Diencephalon (tissue), 1 donor: ENCODE measurements around the gene IFNA13. TPM values are rescaled to one million over a fixed set of nuclear protein-coding genes. Genes with fewer than 3 reads are reported as not detected.

ENCODE experiments used
- total RNA-seq: library from RNA; depleted of rRNA; stranded (reverse); fragments of >200 nt; gene quantifications from one replicate; pipeline ENCODE4 v1.2.3, GENCODE V29; 2014

The IFNA13 gene
- total RNA-seq = not detected

GRCh38 chr9:21367957-21368356, at the start of gene IFNA13:
IFNA13 (minus strand) TSS chr9:21368057; CDS start chr9:21368010, 47 bp downstream.

GRCh38 chr9:21408817-21409216, 41.0 kb upstream of the IFNA13 start, which contains the start of gene IFNA8:
IFNA8 (plus strand) TSS chr9:21409117; CDS start chr9:21409177, 60 bp downstream.

GRCh38 chr9:21385131-21385670, 17.3 kb upstream of the IFNA13 start, which contains the start of gene IFNA2:
IFNA2 (minus strand) TSS chr9:21385398; CDS start chr9:21385329, 69 bp downstream.

GRCh38 chr9:21350787-21351186, 17.1 kb downstream of the IFNA13 start, which contains the start of gene IFNA6:
IFNA6 (minus strand) TSS chr9:21350887; CDS start chr9:21350887, 0 bp downstream.

GRCh38 chr9:21334701-21335632, 32.9 kb downstream of the IFNA13 start, which contains the start of gene KLHL9:
KLHL9 (minus strand) TSS chr9:21335404; CDS start chr9:21334859, 545 bp downstream.

Other genes starting within 250 kb of the IFNA13 start
- not detected for gene IFNW1, start 226.2 kb downstream of the IFNA13 start, total RNA-seq
- gene IFNA21, start 201.4 kb downstream of the IFNA13 start, total RNA-seq = not detected
- not detected for gene IFNA4, start 180.5 kb downstream of the IFNA13 start, total RNA-seq
- not detected for gene IFNA7, start 165.9 kb downstream of the IFNA13 start, total RNA-seq
- gene IFNA10, start 160.9 kb downstream of the IFNA13 start, total RNA-seq = not detected
- gene IFNA16, start 150.7 kb downstream of the IFNA13 start, total RNA-seq = not detected
- gene IFNA17, start 139.8 kb downstream of the IFNA13 start, total RNA-seq = not detected
- not detected for gene IFNA14, start 128.1 kb downstream of the IFNA13 start, total RNA-seq
- gene IFNA5, start 62.7 kb downstream of the IFNA13 start, total RNA-seq = not detected
- 79.1 TPM for gene KLHL9, start 32.7 kb downstream of the IFNA13 start, total RNA-seq
- gene IFNA6, start 17.2 kb downstream of the IFNA13 start, total RNA-seq = not detected
- not detected for gene IFNA2, start 17.3 kb upstream of the IFNA13 start, total RNA-seq
- not detected for gene IFNA8, start 41.1 kb upstream of the IFNA13 start, total RNA-seq
- not detected for gene IFNA1, start 72.4 kb upstream of the IFNA13 start, total RNA-seq
- gene IFNE, start 114.3 kb upstream of the IFNA13 start, total RNA-seq = not detected